GM18861 (cell line): ENCODE data around the gene MAP1LC3B.

Experiments used
- ATAC-seq: cut with Tn5 transposase; IDR thresholded peaks from one replicate; pipeline ENCODE4 v1.9.1; 2021; ENCODE audit not compliant: unreplicated experiment

MAP1LC3B gene

GRCh38 chr16:87409153-87409552 is 17.0 kb downstream of the MAP1LC3B start:
- ATAC-seq = no peak

- no peak for ATAC-seq
Observed at GRCh38 chr16:87409781-87410180, 17.6 kb downstream of the MAP1LC3B start.

GRCh38 chr16:87410530-87410929 is 18.4 kb downstream of the MAP1LC3B start:
- ATAC-seq = no peak

GRCh38 chr16:87410968-87411367 is 18.8 kb downstream of the MAP1LC3B start:
- ATAC-seq = no peak

- no peak for ATAC-seq
Observed at GRCh38 chr16:87411375-87412271, 19.5 kb downstream of the MAP1LC3B start.

GRCh38 chr16:87412371-87412995 is 20.3 kb downstream of the MAP1LC3B start:
- no peak for ATAC-seq

- no peak for ATAC-seq
Observed at GRCh38 chr16:87412996-87413421, 20.9 kb downstream of the MAP1LC3B start.

GRCh38 chr16:87414251-87414680 is 22.1 kb downstream of the MAP1LC3B start:
- ATAC-seq = no peak

GRCh38 chr16:87415441-87415840 is 23.3 kb downstream of the MAP1LC3B start:
- ATAC-seq = no peak

GRCh38 chr16:87416826-87417527 is 24.8 kb downstream of the MAP1LC3B start:
- no peak for ATAC-seq

- ATAC-seq = no peak
Observed at GRCh38 chr16:87417528-87417910, 25.4 kb downstream of the MAP1LC3B start.

GRCh38 chr16:87418216-87418615 is 26.1 kb downstream of the MAP1LC3B start:
- ATAC-seq = no peak

- ATAC-seq = no peak
Observed at GRCh38 chr16:87418644-87419043, 26.5 kb downstream of the MAP1LC3B start.

GRCh38 chr16:87420026-87421002 is 28.2 kb downstream of the MAP1LC3B start:
- no peak for ATAC-seq

- no peak for ATAC-seq
Observed at GRCh38 chr16:87421003-87421912, 29.1 kb downstream of the MAP1LC3B start.

GRCh38 chr16:87422106-87422505 is 30.0 kb downstream of the MAP1LC3B start:
- ATAC-seq = no peak

GRCh38 chr16:87423429-87423828 is 31.3 kb downstream of the MAP1LC3B start:
- no peak for ATAC-seq

GRCh38 chr16:87424266-87424665 is 32.1 kb downstream of the MAP1LC3B start:
- ATAC-seq = no peak

GRCh38 chr16:87425941-87426340 is 33.8 kb downstream of the MAP1LC3B start:
- no peak for ATAC-seq
